ENCODE results near the gene GLRX3.

Gene GLRX3

GRCh38 chr10:130188195-130189175 is 52.3 kb downstream of the GLRX3 start:
- Histone ChIP-seq H3K9me3 (ENCODE audit: insufficient read depth, low read depth, low read length) (no peaks in the 10 kb centered on the region), H3K4me3 (ENCODE audit: low read length, poor library complexity, severe bottlenecking) (no peak overlapping the region), H3K79me2 (ENCODE audit: insufficient read depth, low read length) (no peaks in the 10 kb centered on the region), H3K4me2 (ENCODE audit: low read depth, low read length, poor library complexity, severe bottlenecking) (no peak overlapping the region), H3F3A (ENCODE audit: low read depth) (no peaks in the 10 kb centered on the region), H3K36me3 (ENCODE audit: insufficient read depth, low read length) (peaks cover 23% of the 10 kb centered on the region; the same call in 1 of the 2 replicates), H3K27me3 (ENCODE audit: insufficient read depth, low read length, poor library complexity, severe bottlenecking) (no peaks in the 10 kb centered on the region), H3K9me2 (replicated peaks; ENCODE audit: low read depth, low read length) (no peaks in the 10 kb centered on the region), H3K4me1 (ENCODE audit: insufficient read depth, low read length, poor library complexity, severe bottlenecking) (no peaks in the 10 kb centered on the region), H3K9ac (ENCODE audit: low read depth, low read length, poor library complexity, severe bottlenecking) (no peak overlapping the region), H2AFZ (ENCODE audit: low read length) (no peak overlapping the region), H4K20me1 (ENCODE audit: insufficient read depth, low read length, poor library complexity, severe bottlenecking) (no peaks in the 10 kb centered on the region)
- TF ChIP-seq CTCF (conservative IDR thresholded peaks at IDR 0.05; ENCODE audit: low read length) (no peak), EZH2phosphoT487 (IDR thresholded peaks at IDR 0.05; ENCODE audit: borderline replicate concordance) (no peak)

DNA sequence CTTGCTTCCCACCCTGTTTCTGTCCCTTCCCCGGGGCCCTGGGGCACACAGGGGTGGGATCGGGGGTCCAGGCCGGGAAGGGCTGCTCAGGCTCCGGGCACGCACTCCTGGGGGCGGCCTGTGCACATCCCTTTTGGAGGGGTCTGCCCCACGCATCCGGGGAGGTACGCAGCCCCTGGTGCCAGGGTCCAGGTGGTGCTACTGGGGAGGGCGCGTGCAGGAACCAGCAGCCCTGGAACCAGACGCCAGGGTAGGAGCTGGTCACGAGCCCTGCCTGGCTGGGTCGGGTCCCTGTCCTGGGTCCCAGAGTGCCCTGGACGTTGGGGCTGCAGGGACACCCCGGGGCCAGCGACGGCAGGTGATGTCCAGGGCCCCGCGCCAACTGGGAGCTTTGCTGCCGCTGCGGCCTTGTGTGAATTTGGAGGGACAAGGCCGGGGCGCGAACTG is 53.4 kb downstream of the GLRX3 start:
- Histone ChIP-seq H3K9ac (ENCODE audit: low read depth, low read length, poor library complexity, severe bottlenecking) (no peak overlapping the region), H3K9me3 (ENCODE audit: insufficient read depth, low read depth, low read length) (no peaks in the 10 kb centered on the region), H2AFZ (ENCODE audit: low read length) (no peak overlapping the region), H3K79me2 (ENCODE audit: insufficient read depth, low read length) (no peaks in the 10 kb centered on the region), H4K20me1 (ENCODE audit: insufficient read depth, low read length, poor library complexity, severe bottlenecking) (no peaks in the 10 kb centered on the region), H3K4me2 (ENCODE audit: low read depth, low read length, poor library complexity, severe bottlenecking) (no peak overlapping the region), H3K36me3 (ENCODE audit: insufficient read depth, low read length) (peaks cover 13% of the 10 kb centered on the region; the same call in 1 of the 2 replicates), H3K27me3 (ENCODE audit: insufficient read depth, low read length, poor library complexity, severe bottlenecking) (no peaks in the 10 kb centered on the region), H3K4me3 (ENCODE audit: low read length, poor library complexity, severe bottlenecking) (no peak overlapping the region), H3K4me1 (ENCODE audit: insufficient read depth, low read length, poor library complexity, severe bottlenecking) (no peaks in the 10 kb centered on the region), H3F3A (ENCODE audit: low read depth) (no peaks in the 10 kb centered on the region), H3K9me2 (replicated peaks; ENCODE audit: low read depth, low read length) (no peaks in the 10 kb centered on the region)
- TF ChIP-seq EZH2phosphoT487 (IDR thresholded peaks at IDR 0.05; ENCODE audit: borderline replicate concordance) (no peak), CTCF (conservative IDR thresholded peaks at IDR 0.05; ENCODE audit: low read length) (no peak)

- no peak overlapping the region for H3K4me2 ChIP-seq (ENCODE audit: low read depth, low read length, poor library complexity, severe bottlenecking)
- no peaks in the 10 kb centered on the region for H3K79me2 ChIP-seq (ENCODE audit: insufficient read depth, low read length)
- H3K4me1 ChIP-seq (ENCODE audit: insufficient read depth, low read length, poor library complexity, severe bottlenecking), result no peaks in the 10 kb centered on the region
- H3K9me2 ChIP-seq (replicated peaks; ENCODE audit: low read depth, low read length), result no peaks in the 10 kb centered on the region
- H4K20me1 ChIP-seq (ENCODE audit: insufficient read depth, low read length, poor library complexity, severe bottlenecking), result no peaks in the 10 kb centered on the region
- no peaks in the 10 kb centered on the region for H3F3A ChIP-seq (ENCODE audit: low read depth)
- no peaks in the 10 kb centered on the region for H3K9me3 ChIP-seq (ENCODE audit: insufficient read depth, low read depth, low read length)
- H3K9ac ChIP-seq (ENCODE audit: low read depth, low read length, poor library complexity, severe bottlenecking), result no peak overlapping the region
- H3K36me3 ChIP-seq (ENCODE audit: insufficient read depth, low read length), result peaks cover 7% of the 10 kb centered on the region; the same call in 1 of the 2 replicates
- no peak overlapping the region for H3K4me3 ChIP-seq (ENCODE audit: low read length, poor library complexity, severe bottlenecking)
- H2AFZ ChIP-seq (ENCODE audit: low read length), result no peak overlapping the region
- H3K27me3 ChIP-seq (ENCODE audit: insufficient read depth, low read length, poor library complexity, severe bottlenecking), result no peaks in the 10 kb centered on the region
- no peak for TF ChIP-seq EZH2phosphoT487 (IDR thresholded peaks at IDR 0.05; ENCODE audit: borderline replicate concordance)
Measured at GRCh38 chr10:130190055-130190736, 54.0 kb downstream of the GLRX3 start.
